ENCODE measurements around the gene KLHL15.

KLHL15 gene

GRCh38 chrX:23945206-23945605 is 81.8 kb downstream of the KLHL15 start:
- no peak for DNase-seq (ENCODE audit: low read depth)

GRCh38 chrX:23944234-23944633 is 82.8 kb downstream of the KLHL15 start:
- no peak for DNase-seq (ENCODE audit: low read depth)

GRCh38 chrX:23939203-23939602 is 87.8 kb downstream of the KLHL15 start:
- DNase-seq (ENCODE audit: low read depth) = no peak

GRCh38 chrX:23938690-23939089 is 88.3 kb downstream of the KLHL15 start:
- no peak for DNase-seq (ENCODE audit: low read depth)

- DNase-seq (ENCODE audit: low read depth) = no peak
Observed at GRCh38 chrX:23937100-23937499, 89.9 kb downstream of the KLHL15 start.

GRCh38 chrX:23936180-23936579 is 90.8 kb downstream of the KLHL15 start:
- DNase-seq (ENCODE audit: low read depth) = no peak

- no peak for DNase-seq (ENCODE audit: low read depth)
Observed at GRCh38 chrX:23935106-23935505, 91.9 kb downstream of the KLHL15 start.
